Measurements from ENCODE around the gene DENND5B.

- no peak for TF ChIP-seq CTCF (IDR thresholded peaks at IDR 0.05)
- no peak for TF ChIP-seq POLR2A (IDR thresholded peaks at IDR 0.05)
Measured at GRCh38 chr12:31466768-31467167, 124.2 kb downstream of the DENND5B start.

Measured in Peyer's patch (tissue), 4 donors.